Neuron (in vitro differentiated cells): Measurements from ENCODE around the gene VSTM2B.

Source experiments
- H2AFZ ChIP-seq: one replicate; pipeline ENCODE4 v1.6.1; 2013; ENCODE audit warnings: low read depth, mild to moderate bottlenecking, inconsistent platforms, low read length, moderate library complexity
- H3K27me3 ChIP-seq: one replicate; pipeline ENCODE4 v1.6.1; 2013; ENCODE audit warnings: low read length; ENCODE audit not compliant: insufficient read depth
- H3K36me3 ChIP-seq: one replicate; pipeline ENCODE4 v1.6.1; 2013; ENCODE audit warnings: low read length; ENCODE audit not compliant: insufficient read depth
- H3K4me1 ChIP-seq: one replicate; pipeline ENCODE4 v1.6.1; 2013; ENCODE audit warnings: low read length; ENCODE audit not compliant: insufficient read depth
- H3K4me3 ChIP-seq: 2 replicates; pipeline ENCODE4 v1.5.1; 2013; ENCODE audit warnings: mild to moderate bottlenecking, low read length, moderate library complexity
- H3K9me3 ChIP-seq: one replicate; pipeline ENCODE4 v1.6.1; 2013; ENCODE audit warnings: low read length

VSTM2B gene

DNA sequence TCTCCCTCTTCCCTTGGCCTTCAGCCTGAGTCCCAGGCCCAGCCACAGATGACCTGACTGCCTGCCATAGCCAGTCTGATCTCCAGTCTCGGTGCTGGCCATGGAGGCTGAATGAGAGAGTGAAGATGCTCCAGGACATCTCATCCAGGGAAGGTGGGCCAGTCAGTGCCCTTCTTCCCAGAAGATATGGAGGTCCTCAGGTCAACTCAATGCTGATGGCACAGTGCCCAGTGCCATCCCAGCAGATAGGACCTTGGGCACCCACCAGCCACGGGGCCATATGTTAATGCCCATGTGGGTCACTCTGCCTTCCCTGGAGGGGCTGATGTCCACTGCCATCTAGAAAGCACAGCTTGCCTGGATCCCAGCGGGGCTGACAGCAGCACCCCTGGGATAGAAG is 7.2 kb downstream of the VSTM2B start:
- peaks cover 71% of the 10 kb centered on the region for H3K27me3 ChIP-seq

GRCh38 chr19:29533578-29534544 is 8.1 kb downstream of the VSTM2B start:
- Histone ChIP-seq H3K4me1 (no peaks in the 10 kb centered on the region), H3K36me3 (no peaks in the 10 kb centered on the region), H3K4me3 (no peak overlapping the region), H2AFZ (no peak overlapping the region), H3K27me3 (peaks cover 64% of the 10 kb centered on the region), H3K9me3 (no peaks in the 10 kb centered on the region)

More for the DNA sequence above, 7.2 kb downstream of the VSTM2B start:
- Histone ChIP-seq H2AFZ (no peak overlapping the region), H3K4me1 (no peaks in the 10 kb centered on the region), H3K9me3 (no peaks in the 10 kb centered on the region), H3K36me3 (no peaks in the 10 kb centered on the region), H3K4me3 (no peak overlapping the region)

GRCh38 chr19:29535214-29535831 is 9.5 kb downstream of the VSTM2B start:
- Histone ChIP-seq H3K9me3 (no peaks in the 10 kb centered on the region), H2AFZ (no peak overlapping the region), H3K27me3 (peaks cover 50% of the 10 kb centered on the region), H3K4me1 (no peaks in the 10 kb centered on the region), H3K4me3 (no peak overlapping the region), H3K36me3 (no peaks in the 10 kb centered on the region)

- Histone ChIP-seq H3K4me1 (no peaks in the 10 kb centered on the region), H2AFZ (no peak overlapping the region), H3K36me3 (no peaks in the 10 kb centered on the region), H3K9me3 (no peaks in the 10 kb centered on the region), H3K27me3 (peaks cover 42% of the 10 kb centered on the region), H3K4me3 (no peak overlapping the region)
Measured at GRCh38 chr19:29535984-29536508, 10.3 kb downstream of the VSTM2B start.

DNA sequence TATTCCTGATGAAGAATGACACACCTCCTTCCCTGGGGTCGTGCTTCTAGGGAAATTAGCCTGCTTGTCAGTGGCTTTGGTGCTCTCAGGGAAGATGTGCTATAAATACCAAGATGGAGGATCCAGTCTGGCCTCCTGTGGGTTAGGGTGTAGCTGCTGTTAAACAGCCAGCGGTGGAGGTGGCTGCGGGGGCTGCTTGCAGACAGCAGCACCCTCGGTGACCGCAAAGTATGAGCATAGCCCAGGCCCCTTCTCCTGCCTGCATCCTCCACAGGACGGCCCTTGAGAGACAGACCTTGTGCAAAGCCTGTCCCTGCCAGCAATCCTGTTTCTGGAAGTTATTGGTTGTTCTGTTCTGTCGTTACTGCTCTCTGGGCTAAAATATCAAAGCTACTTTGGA is 11.4 kb downstream of the VSTM2B start:
- H3K9me3 ChIP-seq = no peaks in the 10 kb centered on the region
- H2AFZ ChIP-seq = no peak overlapping the region
- H3K36me3 ChIP-seq = no peaks in the 10 kb centered on the region
- no peak overlapping the region for H3K4me3 ChIP-seq
- H3K27me3 ChIP-seq = peaks cover 31% of the 10 kb centered on the region
- no peaks in the 10 kb centered on the region for H3K4me1 ChIP-seq

- Histone ChIP-seq H3K36me3 (no peaks in the 10 kb centered on the region), H3K4me3 (no peak overlapping the region), H3K9me3 (no peaks in the 10 kb centered on the region), H2AFZ (no peak overlapping the region), H3K4me1 (no peaks in the 10 kb centered on the region), H3K27me3 (peaks cover 27% of the 10 kb centered on the region)
Measured at GRCh38 chr19:29537601-29538000, 11.8 kb downstream of the VSTM2B start.

- Histone ChIP-seq H3K4me3 (no peak overlapping the region), H3K36me3 (no peaks in the 10 kb centered on the region), H3K27me3 (peaks cover 26% of the 10 kb centered on the region), H3K4me1 (no peaks in the 10 kb centered on the region), H2AFZ (no peak overlapping the region), H3K9me3 (no peaks in the 10 kb centered on the region)
Measured at GRCh38 chr19:29538146-29538545, 12.4 kb downstream of the VSTM2B start.

DNA sequence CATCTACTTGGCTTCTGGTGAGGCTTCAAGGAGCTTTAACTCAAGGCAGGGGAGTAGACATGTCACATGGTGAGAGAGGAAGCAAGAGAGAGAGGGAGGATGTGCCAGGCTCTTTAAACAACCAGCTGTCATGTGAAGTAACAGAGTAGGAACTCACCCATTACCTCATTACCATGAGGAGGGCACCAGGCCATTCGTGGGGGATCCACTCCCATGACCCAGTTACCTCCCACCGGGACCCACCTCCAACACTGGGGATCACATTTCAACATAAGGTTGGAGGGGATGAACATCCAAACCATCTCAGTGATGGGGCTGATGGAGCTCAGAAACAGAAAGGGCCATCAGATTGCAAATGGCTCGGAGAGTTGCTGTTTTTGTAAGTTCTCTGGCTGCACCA is 12.9 kb downstream of the VSTM2B start:
- no peaks in the 10 kb centered on the region for H3K4me1 ChIP-seq
- no peak overlapping the region for H3K4me3 ChIP-seq
- no peak overlapping the region for H2AFZ ChIP-seq
- no peaks in the 10 kb centered on the region for H3K9me3 ChIP-seq
- peaks cover 21% of the 10 kb centered on the region for H3K27me3 ChIP-seq
- no peaks in the 10 kb centered on the region for H3K36me3 ChIP-seq

DNA sequence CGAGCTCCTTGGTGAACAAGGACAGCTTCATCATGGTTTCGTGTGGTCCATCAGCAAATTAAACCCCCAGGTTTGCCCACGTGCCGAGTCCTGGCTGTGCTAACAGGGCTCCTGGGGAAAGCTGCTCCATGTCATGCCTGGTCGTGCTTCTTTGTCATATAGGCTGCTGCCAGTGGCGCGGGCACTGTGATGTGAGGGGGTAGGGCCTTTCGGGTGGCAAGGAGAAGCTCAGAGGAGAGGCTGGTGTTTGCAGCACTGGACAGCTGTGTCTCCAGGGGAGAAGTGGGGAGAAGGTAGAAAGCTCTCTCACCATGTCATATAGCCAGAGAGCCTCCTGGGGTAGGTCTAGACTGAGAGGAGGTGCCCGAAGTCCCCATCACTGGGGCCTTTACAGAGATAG is 13.3 kb downstream of the VSTM2B start:
- H3K4me1 ChIP-seq = no peaks in the 10 kb centered on the region
- no peaks in the 10 kb centered on the region for H3K36me3 ChIP-seq

DNA sequence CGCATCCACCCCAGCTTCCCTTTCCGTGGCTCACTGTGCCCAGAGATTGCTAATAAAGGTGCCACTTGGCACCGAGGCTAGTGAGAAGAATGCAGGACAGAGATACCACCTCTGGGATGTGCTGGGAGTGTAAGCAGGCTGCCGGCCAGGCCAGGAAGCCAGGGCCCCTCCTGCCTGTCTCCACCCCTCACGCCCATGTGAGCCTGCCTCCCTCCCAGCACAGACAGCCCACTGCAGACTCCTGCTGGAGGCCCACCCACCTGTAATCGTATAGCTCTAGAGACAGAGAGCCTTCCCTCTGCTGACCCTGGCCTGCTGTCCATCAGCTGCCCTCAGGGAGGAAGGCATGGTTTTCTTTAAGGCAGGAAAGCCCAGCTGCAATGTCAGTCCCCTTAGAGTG is 13.9 kb downstream of the VSTM2B start:
- no peak overlapping the region for H3K4me3 ChIP-seq
- peaks cover 17% of the 10 kb centered on the region for H3K27me3 ChIP-seq

More for the DNA sequence above, 13.3 kb downstream of the VSTM2B start:
- H3K4me3 ChIP-seq = no peak overlapping the region
- H2AFZ ChIP-seq = no peak overlapping the region
- no peaks in the 10 kb centered on the region for H3K9me3 ChIP-seq
- H3K27me3 ChIP-seq = peaks cover 18% of the 10 kb centered on the region

DNA sequence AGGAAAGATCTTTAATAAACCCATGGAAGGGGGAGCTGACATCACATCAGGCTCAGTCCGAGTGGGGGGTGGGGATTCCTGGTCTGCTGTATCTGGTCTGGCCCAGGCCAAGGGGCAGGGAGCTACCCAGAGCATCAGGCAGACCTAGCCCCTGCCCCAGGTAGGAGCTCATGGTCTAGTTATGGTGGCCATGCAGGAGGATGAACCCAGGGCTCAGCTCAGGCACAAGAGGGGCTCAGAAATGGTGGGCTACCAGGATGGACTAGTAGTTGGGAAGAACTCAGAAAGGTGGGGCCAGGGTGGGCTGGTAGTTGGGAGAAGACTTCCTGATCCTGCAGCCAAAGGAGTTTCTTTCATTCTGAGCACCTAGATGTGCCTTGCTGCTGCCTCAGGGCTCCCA is 14.3 kb downstream of the VSTM2B start:
- Histone ChIP-seq H3K36me3 (no peaks in the 10 kb centered on the region), H2AFZ (no peak overlapping the region), H3K4me1 (no peaks in the 10 kb centered on the region), H3K4me3 (no peak overlapping the region), H3K27me3 (peaks cover 14% of the 10 kb centered on the region), H3K9me3 (no peaks in the 10 kb centered on the region)

More for the DNA sequence above, 13.9 kb downstream of the VSTM2B start:
- Histone ChIP-seq H2AFZ (no peak overlapping the region), H3K36me3 (no peaks in the 10 kb centered on the region), H3K4me1 (no peaks in the 10 kb centered on the region), H3K9me3 (no peaks in the 10 kb centered on the region)

DNA sequence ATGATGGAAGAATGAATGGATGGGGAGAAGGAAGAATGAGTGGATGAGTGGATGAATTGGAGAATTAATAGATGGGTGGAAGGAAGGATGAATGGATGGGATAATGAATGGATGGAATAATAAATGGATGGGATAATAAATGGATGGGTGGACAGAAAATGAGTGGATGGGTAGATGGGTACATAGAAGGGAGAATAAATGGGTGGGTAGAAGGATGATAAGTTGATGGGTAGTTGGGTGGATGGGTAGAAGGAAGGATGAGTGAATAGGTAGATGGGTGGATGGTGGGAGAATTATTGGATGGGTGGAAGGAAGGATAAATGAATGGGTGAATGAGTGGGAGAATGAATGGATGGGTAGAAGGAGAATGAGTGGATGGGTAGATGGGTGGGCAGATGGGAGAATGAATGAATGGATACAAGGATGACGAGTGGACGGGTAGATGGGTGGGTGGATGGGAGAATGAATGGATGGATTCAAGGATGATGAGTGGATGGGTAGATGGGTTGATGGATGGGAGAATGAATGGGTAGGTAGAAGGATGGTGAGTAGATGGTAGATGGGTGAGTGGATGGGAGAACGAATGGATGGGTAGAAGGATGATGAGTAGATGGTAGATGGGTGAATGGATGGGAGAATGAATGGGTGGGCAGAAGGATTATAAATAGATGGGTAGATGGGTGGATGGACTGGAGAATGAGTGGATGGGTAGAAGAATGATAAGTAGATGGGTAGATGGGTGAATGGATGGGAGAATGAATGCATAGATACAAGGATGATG is 15.9 kb downstream of the VSTM2B start:
- Histone ChIP-seq H3K36me3 (no peaks in the 10 kb centered on the region), H3K9me3 (no peaks in the 10 kb centered on the region), H2AFZ (no peak overlapping the region), H3K4me3 (no peak overlapping the region), H3K27me3 (peaks cover 11% of the 10 kb centered on the region), H3K4me1 (no peaks in the 10 kb centered on the region)

- Histone ChIP-seq H3K4me1 (no peaks in the 10 kb centered on the region), H3K36me3 (no peaks in the 10 kb centered on the region), H3K27me3 (peaks cover 4% of the 10 kb centered on the region), H3K9me3 (no peaks in the 10 kb centered on the region), H3K4me3 (no peak overlapping the region), H2AFZ (no peak overlapping the region)
Measured at GRCh38 chr19:29542327-29542726, 16.5 kb downstream of the VSTM2B start.
